H54 (cell line): Measurements from ENCODE around the gene SPRED2.

Experiments used
- DNase-seq: peaks from one replicate; pipeline ENCODE4 v3.0.0; 2011; ENCODE audit warnings: low spot score, mixed read lengths; ENCODE audit not compliant: insufficient read length
- FAIRE-seq: peaks from 3 replicates; lab custom pipeline; 2011; peaks lifted over from hg19 to GRCh38; lab: Jason Lieb, UNC
- POLR2A ChIP-seq: IDR thresholded peaks from 2 replicates; pipeline ENCODE4 v1.6.1; 2011; ENCODE audit warnings: low read depth, mild to moderate bottlenecking, low read length

Gene SPRED2

GRCh38 chr2:65456886-65457285 lies 24.5 kb upstream of the SPRED2 start:
- FAIRE-seq (no peak), DNase-seq (no peak)
- TF ChIP-seq POLR2A, result no peak

- DNase-seq (peak; percentile 49), FAIRE-seq (peak; percentile 27)
- no peak for TF ChIP-seq POLR2A
Measured at GRCh38 chr2:65456064-65456463, 23.7 kb upstream of the SPRED2 start.

GRCh38 chr2:65453916-65454315 lies 21.5 kb upstream of the SPRED2 start:
- no peak for FAIRE-seq
- DNase-seq, result no peak

GRCh38 chr2:65452150-65452895 lies 19.9 kb upstream of the SPRED2 start:
- FAIRE-seq (no peak), DNase-seq (no peak)
- no peak for TF ChIP-seq POLR2A

More at GRCh38 chr2:65453916-65454315, 21.5 kb upstream of the SPRED2 start:
- no peak for TF ChIP-seq POLR2A

- no peak for TF ChIP-seq POLR2A
- FAIRE-seq (no peak), DNase-seq (no peak)
Measured at GRCh38 chr2:65450810-65451209, 18.4 kb upstream of the SPRED2 start.

- no peak for DNase-seq
- no peak for FAIRE-seq
Measured at GRCh38 chr2:65450393-65450792, 18.0 kb upstream of the SPRED2 start.

GRCh38 chr2:65443509-65444186 lies 11.2 kb upstream of the SPRED2 start:
- FAIRE-seq, result no peak
- no peak for TF ChIP-seq POLR2A
- no peak for DNase-seq

More at GRCh38 chr2:65450393-65450792, 18.0 kb upstream of the SPRED2 start:
- TF ChIP-seq POLR2A, result no peak

GRCh38 chr2:65442420-65443020 lies 10.1 kb upstream of the SPRED2 start:
- DNase-seq, result no peak
- FAIRE-seq, result no peak
- TF ChIP-seq POLR2A, result no peak

GRCh38 chr2:65438137-65438899 lies 5.9 kb upstream of the SPRED2 start:
- TF ChIP-seq POLR2A, result no peak
- no peak for FAIRE-seq
- DNase-seq, result no peak

- no peak for DNase-seq
- FAIRE-seq, result no peak
- TF ChIP-seq POLR2A, result no peak
Measured at GRCh38 chr2:65437392-65438135, 5.2 kb upstream of the SPRED2 start.

- no peak for DNase-seq
- no peak for TF ChIP-seq POLR2A
- no peak for FAIRE-seq
Measured at GRCh38 chr2:65436824-65437221, 4.4 kb upstream of the SPRED2 start.

GRCh38 chr2:65436169-65436823 lies 3.9 kb upstream of the SPRED2 start:
- no peak for FAIRE-seq
- peak; percentile 85 for DNase-seq

More at GRCh38 chr2:65436169-65436823, 3.9 kb upstream of the SPRED2 start:
- no peak; the same call in 1 of the 2 replicates for TF ChIP-seq POLR2A
